Activated naive CD8-positive, alpha-beta T cell treated with anti-CD3 and anti-CD28 coated beads, Interleukin-2, amount 50 U/mL, for 24 hours (primary cell): ENCODE data around the gene CNIH2.
"Not testable (repeated sequence)": the region's sequence is repeated elsewhere in the genome, so short reads cannot be mapped to it uniquely, and the experiment has no call there.

ENCODE experiments used
- ATAC-seq: fragments of 150-1000 bp; cut with Tn5 transposase; one replicate; pipeline ENCODE4 v1.10.0; 2021
- DNase-seq: peaks from one replicate; pipeline ENCODE4 v3.0.0; 2021
- H3K27ac Mint-ChIP-seq: one replicate; pipeline ENCODE4 v1.8.0; 2021; ENCODE audit warnings: mild to moderate bottlenecking, mixed read lengths
- H3K27me3 Mint-ChIP-seq: one replicate; pipeline ENCODE4 v1.8.0; 2021; ENCODE audit warnings: mixed read lengths
- H3K36me3 Mint-ChIP-seq: one replicate; pipeline ENCODE4 v1.8.0; 2021; ENCODE audit warnings: low read depth, mixed read lengths
- H3K4me1 Mint-ChIP-seq: one replicate; pipeline ENCODE4 v1.8.0; 2021; ENCODE audit warnings: mixed read lengths
- H3K4me3 Mint-ChIP-seq: one replicate; pipeline ENCODE4 v1.8.0; 2021; ENCODE audit warnings: mild to moderate bottlenecking, moderate library complexity, mixed read lengths
- H3K9me3 Mint-ChIP-seq: one replicate; pipeline ENCODE4 v1.8.0; 2021; ENCODE audit warnings: mixed read lengths

The CNIH2 gene

DNA sequence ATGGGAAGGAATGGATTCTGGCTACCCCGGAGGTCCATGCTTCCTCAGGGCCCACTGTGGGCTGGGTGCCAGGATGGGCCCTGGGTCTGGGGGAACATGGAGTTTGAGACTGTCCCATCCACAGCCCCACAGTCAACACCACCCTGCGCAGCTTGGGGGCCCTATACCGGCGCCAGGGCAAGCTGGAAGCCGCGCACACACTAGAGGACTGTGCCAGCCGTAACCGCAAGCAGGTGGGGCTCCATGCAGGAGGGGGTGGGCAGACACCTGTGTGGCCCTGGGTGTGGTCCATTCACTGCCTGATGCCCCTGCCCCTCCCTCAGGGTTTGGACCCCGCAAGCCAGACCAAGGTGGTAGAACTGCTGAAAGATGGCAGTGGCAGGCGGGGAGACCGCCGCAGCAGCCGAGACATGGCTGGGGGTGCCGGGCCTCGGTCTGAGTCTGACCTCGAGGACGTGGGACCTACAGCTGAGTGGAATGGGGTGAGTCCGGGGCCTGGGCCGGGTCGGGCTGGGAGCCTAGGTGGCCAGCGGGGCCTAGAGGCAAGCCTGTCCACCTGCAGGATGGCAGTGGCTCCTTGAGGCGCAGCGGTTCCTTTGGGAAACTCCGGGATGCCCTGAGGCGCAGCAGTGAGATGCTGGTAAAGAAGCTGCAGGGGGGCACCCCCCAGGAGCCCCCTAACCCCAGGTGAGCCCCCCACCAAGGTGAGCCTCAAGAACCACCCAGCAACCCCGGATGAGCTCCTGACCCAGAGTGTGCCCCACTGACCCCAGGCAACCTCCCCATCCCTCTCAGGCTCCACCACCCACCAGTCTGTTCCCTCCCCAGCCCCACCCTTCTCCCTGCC, 12.2 kb upstream of the CNIH2 start:
- Mint-ChIP-seq H3K4me1 (peaks cover 35% of the 10 kb centered on the region), H3K36me3 (peaks cover 22% of the 10 kb centered on the region)

GRCh38 chr11:66266378-66267038, 11.5 kb upstream of the CNIH2 start:
- DNase-seq (no peak), ATAC-seq (no peak)
- peaks cover 22% of the 10 kb centered on the region for H3K36me3 Mint-ChIP-seq
- H3K9me3 Mint-ChIP-seq, result no peaks in the 10 kb centered on the region
- peak overlapping the region; percentile 92 for H3K4me3 Mint-ChIP-seq
- H3K27me3 Mint-ChIP-seq, result peaks cover 3% of the 10 kb centered on the region
- H3K4me1 Mint-ChIP-seq, result peaks cover 37% of the 10 kb centered on the region
- peak overlapping the region; percentile 99 for H3K27ac Mint-ChIP-seq

More for the DNA sequence above, 12.2 kb upstream of the CNIH2 start:
- DNase-seq (no peak), ATAC-seq (no peak)
- Mint-ChIP-seq H3K4me3 (no peak overlapping the region), H3K27ac (no peak overlapping the region), H3K27me3 (peaks cover 3% of the 10 kb centered on the region), H3K9me3 (no peaks in the 10 kb centered on the region)

- ATAC-seq (no peak), DNase-seq (no peak)
- H3K9me3 Mint-ChIP-seq, result no peaks in the 10 kb centered on the region
- peak overlapping the region; percentile 99 for H3K27ac Mint-ChIP-seq
- peaks cover 3% of the 10 kb centered on the region for H3K27me3 Mint-ChIP-seq
- peaks cover 37% of the 10 kb centered on the region for H3K4me1 Mint-ChIP-seq
- H3K4me3 Mint-ChIP-seq, result peak overlapping the region; percentile 92
- peaks cover 20% of the 10 kb centered on the region for H3K36me3 Mint-ChIP-seq
Measured at GRCh38 chr11:66267039-66267378, 11.0 kb upstream of the CNIH2 start.

GRCh38 chr11:66267379-66268243, 10.4 kb upstream of the CNIH2 start:
- Mint-ChIP-seq H3K9me3 (no peaks in the 10 kb centered on the region), H3K27me3 (peaks cover 3% of the 10 kb centered on the region), H3K36me3 (peaks cover 23% of the 10 kb centered on the region), H3K4me1 (peaks cover 40% of the 10 kb centered on the region), H3K27ac (peak overlapping the region; percentile 99), H3K4me3 (peak overlapping the region; percentile 92)
- DNase-seq, result peak; percentile 92
- ATAC-seq, result peak; percentile 57

DNA sequence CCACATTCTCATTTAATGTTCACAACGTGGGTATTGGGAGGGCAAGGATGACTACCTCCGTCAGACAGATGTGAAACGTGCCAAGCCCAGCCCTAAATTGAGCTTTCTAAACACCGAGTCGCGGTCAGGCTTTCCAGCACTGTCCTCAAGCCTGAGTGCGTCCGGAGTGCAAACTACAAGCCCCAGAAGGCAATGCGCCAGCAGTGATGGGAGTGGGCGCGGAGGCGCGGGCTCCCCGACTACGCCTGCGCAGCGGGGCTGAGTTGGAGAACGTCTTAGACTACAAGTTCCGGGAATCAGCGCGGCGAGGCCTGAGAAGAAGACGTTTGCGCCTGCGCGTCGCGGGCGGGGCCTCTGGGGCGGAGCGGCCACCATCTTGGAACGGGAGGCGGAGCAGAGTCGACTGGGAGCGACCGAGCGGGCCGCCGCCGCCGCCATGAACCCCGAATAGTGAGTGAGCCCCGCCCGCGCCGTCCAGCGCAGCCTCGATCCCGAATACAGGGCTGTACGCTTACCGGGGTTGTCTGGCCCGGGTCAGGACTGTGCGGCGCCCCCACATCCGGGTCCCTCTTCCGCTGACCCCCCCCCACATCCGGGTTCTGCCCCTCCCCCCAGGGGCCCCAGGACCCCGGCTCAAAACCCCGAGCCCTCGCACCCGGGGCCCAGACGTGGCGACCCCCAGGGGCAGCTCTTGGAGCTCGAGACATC, 9.6 kb upstream of the CNIH2 start, which contains the start of gene RAB1B:
TSS of gene RAB1B (plus strand) at position 396 of the 708 bp plus-strand sequence. CDS start at position 437, 41 bp downstream.
- Mint-ChIP-seq H3K4me3 (peak within 1 kb of the TSS; percentile 92), H3K36me3 (peaks cover 27% of the 10 kb centered on the region), H3K4me1 (peaks cover 43% of the 10 kb centered on the region), H3K27me3 (peaks cover 3% of the 10 kb centered on the region), H3K27ac (peak within 1 kb of the TSS; percentile 99), H3K9me3 (no peaks in the 10 kb centered on the region)
- ATAC-seq (peak; percentile 88), DNase-seq (peak; percentile 99)

DNA sequence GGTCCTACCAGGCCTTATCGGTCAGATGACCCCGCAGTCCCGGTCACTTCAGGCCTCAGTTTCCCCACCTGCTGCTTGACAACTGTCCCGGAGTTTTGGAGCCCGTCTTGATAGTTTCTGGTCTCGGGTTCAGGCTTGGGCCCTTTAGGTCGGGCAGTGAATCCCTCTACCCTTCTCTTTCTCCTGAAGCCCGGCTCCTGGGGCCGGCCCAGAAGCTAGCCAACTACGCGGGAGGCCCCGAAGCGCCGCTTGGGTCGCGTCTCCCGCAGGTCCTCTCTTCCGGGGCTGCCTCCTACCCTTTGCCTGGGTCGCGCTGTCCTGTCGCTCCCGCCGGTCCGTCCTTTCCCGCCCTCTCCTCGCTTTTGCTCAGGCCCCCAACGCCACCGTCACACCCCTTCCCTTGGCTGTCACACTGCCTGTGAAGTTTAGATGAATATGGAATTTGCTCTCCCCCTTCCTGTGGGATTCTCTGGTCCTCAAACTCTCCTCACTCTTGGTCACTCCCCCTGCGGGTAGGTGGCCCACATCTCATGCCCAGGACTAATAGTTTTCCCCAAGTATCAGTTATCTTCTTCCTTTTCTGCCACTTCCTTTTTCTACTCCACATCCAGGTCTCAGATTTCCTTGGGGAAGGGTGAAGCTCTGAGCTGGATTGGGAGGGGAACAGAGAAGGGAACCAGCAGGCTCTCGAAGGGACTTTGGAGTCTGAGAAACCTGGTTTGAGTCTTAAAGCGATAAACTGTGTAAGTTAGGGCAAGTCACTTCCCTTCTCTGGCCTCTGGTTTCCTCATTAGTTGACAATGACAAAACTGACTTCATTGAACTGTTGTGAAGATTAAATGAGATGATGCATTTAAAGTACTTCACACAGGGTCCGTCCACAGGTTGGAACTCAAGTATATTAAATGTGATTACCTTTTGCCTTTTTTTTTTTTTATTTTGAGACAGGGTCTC, 8.7 kb upstream of the CNIH2 start:
- Mint-ChIP-seq H3K9me3 (no peaks in the 10 kb centered on the region), H3K4me3 (peak overlapping the region; percentile 92), H3K27ac (peak overlapping the region; percentile 99), H3K36me3 (peaks cover 25% of the 10 kb centered on the region), H3K27me3 (peaks cover 3% of the 10 kb centered on the region), H3K4me1 (peaks cover 44% of the 10 kb centered on the region)
- no peak for ATAC-seq
- peak; percentile 35 for DNase-seq

- Mint-ChIP-seq H3K4me3 (no peak overlapping the region), H3K4me1 (peaks cover 41% of the 10 kb centered on the region), H3K27me3 (peaks cover 3% of the 10 kb centered on the region), H3K36me3 (peaks cover 28% of the 10 kb centered on the region), H3K27ac (no peak overlapping the region), H3K9me3 (no peaks in the 10 kb centered on the region)
- ATAC-seq (no peak), DNase-seq (no peak)
Measured at GRCh38 chr11:66271816-66272215, 6.2 kb upstream of the CNIH2 start.

DNA sequence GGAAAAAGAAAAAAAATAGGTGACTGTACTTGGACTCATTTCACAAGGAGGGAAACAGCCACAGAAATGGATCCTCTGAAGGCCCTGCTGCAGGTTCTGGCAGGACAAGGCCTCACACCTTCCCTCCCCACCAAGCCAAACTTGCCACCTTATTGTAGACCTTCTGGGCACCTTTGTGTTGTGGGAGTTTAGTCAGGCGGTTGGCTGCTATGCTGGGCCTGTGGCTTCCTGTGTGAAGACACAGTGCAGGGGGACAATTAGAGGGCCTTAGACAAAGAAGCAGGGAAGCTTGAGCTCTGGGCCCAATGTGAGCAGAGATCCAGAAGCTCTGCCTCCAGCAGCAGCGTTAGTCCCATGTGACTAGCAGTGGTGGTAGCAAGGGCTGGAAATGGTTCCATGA, 5.4 kb upstream of the CNIH2 start:
- ATAC-seq (no peak), DNase-seq (no peak)
- H3K27me3 Mint-ChIP-seq, result peaks cover 3% of the 10 kb centered on the region
- H3K27ac Mint-ChIP-seq, result no peak overlapping the region
- peaks cover 28% of the 10 kb centered on the region for H3K36me3 Mint-ChIP-seq
- no peak overlapping the region for H3K4me3 Mint-ChIP-seq
- H3K4me1 Mint-ChIP-seq, result peaks cover 38% of the 10 kb centered on the region
- no peaks in the 10 kb centered on the region for H3K9me3 Mint-ChIP-seq

- Mint-ChIP-seq H3K27ac (no peak overlapping the region), H3K4me1 (peaks cover 32% of the 10 kb centered on the region), H3K27me3 (no peaks in the 10 kb centered on the region), H3K9me3 (no peaks in the 10 kb centered on the region), H3K4me3 (no peak overlapping the region), H3K36me3 (peaks cover 24% of the 10 kb centered on the region)
- no peak for ATAC-seq
- DNase-seq, result no peak
Measured at GRCh38 chr11:66274219-66274618, 3.8 kb upstream of the CNIH2 start.

GRCh38 chr11:66275396-66275795, 2.6 kb upstream of the CNIH2 start:
- Mint-ChIP-seq H3K4me3 (no peak overlapping the region), H3K4me1 (peaks cover 24% of the 10 kb centered on the region), H3K27ac (no peak overlapping the region), H3K36me3 (peaks cover 21% of the 10 kb centered on the region), H3K27me3 (peaks cover 4% of the 10 kb centered on the region), H3K9me3 (no peaks in the 10 kb centered on the region)
- no peak for DNase-seq
- no peak for ATAC-seq

- H3K27ac Mint-ChIP-seq, result no peak overlapping the region
- no peak for ATAC-seq
- peaks cover 18% of the 10 kb centered on the region for H3K4me1 Mint-ChIP-seq
- H3K36me3 Mint-ChIP-seq, result peaks cover 17% of the 10 kb centered on the region
- no peak overlapping the region for H3K4me3 Mint-ChIP-seq
- DNase-seq, result no peak
- H3K9me3 Mint-ChIP-seq, result no peaks in the 10 kb centered on the region
- peaks cover 4% of the 10 kb centered on the region for H3K27me3 Mint-ChIP-seq
Measured at GRCh38 chr11:66275984-66276612, 1.9 kb upstream of the CNIH2 start.

DNA sequence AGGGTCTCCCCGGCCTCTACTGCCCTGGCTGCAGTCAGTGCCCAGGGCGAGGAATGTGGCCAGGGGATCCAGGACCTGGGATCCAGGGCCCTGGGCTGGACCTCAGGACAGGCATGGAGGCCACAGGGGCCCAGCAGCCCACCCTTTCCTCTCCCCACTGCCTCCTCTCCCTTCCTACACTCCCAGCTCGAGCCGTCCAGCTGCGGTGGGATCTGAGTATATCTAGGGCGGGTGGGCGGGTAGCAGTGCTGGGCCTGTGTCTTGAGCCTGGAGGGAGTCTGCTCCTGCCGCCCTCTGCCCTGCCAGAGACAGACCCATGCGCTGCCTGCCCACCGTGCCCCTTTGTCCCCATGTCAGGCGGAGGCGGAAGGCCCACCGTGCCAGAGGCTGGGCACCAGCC, 1.4 kb upstream of the CNIH2 start:
- H3K36me3 Mint-ChIP-seq, result peaks cover 17% of the 10 kb centered on the region
- ATAC-seq, H3K9me3 Mint-ChIP-seq, H3K27me3 Mint-ChIP-seq, H3K27ac Mint-ChIP-seq, DNase-seq, H3K4me3 Mint-ChIP-seq: not testable (repeated sequence)
- peaks cover 21% of the 10 kb centered on the region for H3K4me1 Mint-ChIP-seq

DNA sequence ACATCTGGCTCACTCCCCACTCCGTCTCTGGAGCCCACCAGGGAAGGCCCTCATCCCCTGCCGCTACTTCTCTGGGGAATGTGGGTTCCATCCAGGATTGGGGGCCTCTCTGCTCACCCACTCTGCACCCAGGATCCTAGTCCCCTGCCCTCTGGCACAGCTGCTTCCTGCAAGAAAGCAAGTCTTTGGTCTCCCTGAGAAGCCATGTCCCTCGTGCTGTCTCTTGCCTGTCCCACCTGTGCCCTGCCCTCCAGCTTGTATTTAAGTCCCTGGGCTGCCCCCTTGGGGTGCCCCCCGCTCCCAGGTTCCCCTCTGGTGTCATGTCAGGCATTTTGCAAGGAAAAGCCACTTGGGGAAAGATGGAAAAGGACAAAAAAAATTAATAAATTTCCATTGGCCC, 911 bp upstream of the CNIH2 start:
- H3K9me3 Mint-ChIP-seq, DNase-seq, H3K27me3 Mint-ChIP-seq, ATAC-seq, H3K27ac Mint-ChIP-seq: not testable (repeated sequence)
- H3K4me1 Mint-ChIP-seq, result peaks cover 23% of the 10 kb centered on the region
- peaks cover 17% of the 10 kb centered on the region for H3K36me3 Mint-ChIP-seq
- peak overlapping the region; percentile 4 for H3K4me3 Mint-ChIP-seq
